Smooth muscle cell (in vitro differentiated cells): ENCODE data around the gene CBLB. TPM values are rescaled to one million over a fixed set of nuclear protein-coding genes. Genes with fewer than 3 reads are reported as not detected.

ENCODE experiments used
- DNase-seq: peaks from one replicate; lab custom pipeline; 2025; ENCODE audit not compliant: unreplicated experiment; lab: John Stamatoyannopoulos, UW
- H2AFZ ChIP-seq: fragments of 200-600 bp; sonication (generic); 2 replicates; pipeline ENCODE4 v1.6.0; 2016; ENCODE audit warnings: antibody characterized with exemption, low read depth, mild to moderate bottlenecking
- H3F3A ChIP-seq: fragments of 200-600 bp; sonication (generic); 2 replicates; pipeline ENCODE4 v1.6.0; 2017; ENCODE audit warnings: antibody characterized with exemption, low read depth
- H3K27ac ChIP-seq: fragments of 200-600 bp; sonication (generic); 2 replicates; pipeline ENCODE4 v1.5.1; 2016; ENCODE audit warnings: low read depth, mild to moderate bottlenecking
- H3K27me3 ChIP-seq: fragments of 200-600 bp; sonication (generic); 2 replicates; pipeline ENCODE4 v1.6.1; 2016; ENCODE audit warnings: low read depth, mild to moderate bottlenecking
- H3K36me3 ChIP-seq: fragments of 200-600 bp; sonication (generic); 2 replicates; pipeline ENCODE4 v1.5.1; 2016; ENCODE audit warnings: low read depth
- H3K4me1 ChIP-seq: fragments of 200-600 bp; sonication (generic); 2 replicates; pipeline ENCODE4 v1.5.1; 2016; ENCODE audit warnings: low read depth
- H3K4me2 ChIP-seq: fragments of 200-600 bp; sonication (generic); 2 replicates; pipeline ENCODE4 v1.6.0; 2016; ENCODE audit warnings: mild to moderate bottlenecking
- H3K4me3 ChIP-seq: fragments of 200-600 bp; sonication (generic); 2 replicates; pipeline ENCODE4 v1.5.1; 2016; ENCODE audit warnings: mild to moderate bottlenecking
- H3K79me2 ChIP-seq: fragments of 200-600 bp; sonication (generic); 2 replicates; pipeline ENCODE4 v1.6.0; 2016; ENCODE audit warnings: low read depth, mild to moderate bottlenecking
- H3K9ac ChIP-seq: fragments of 200-600 bp; sonication (generic); 2 replicates; pipeline ENCODE4 v1.6.0; 2016; ENCODE audit warnings: low read depth
- H3K9me3 ChIP-seq: fragments of 200-600 bp; sonication (generic); replicated peaks from 2 replicates; pipeline ENCODE4 v1.5.1; 2016; ENCODE audit warnings: low read depth
- H4K20me1 ChIP-seq: fragments of 200-600 bp; sonication (generic); 2 replicates; pipeline ENCODE4 v1.6.0; 2016; ENCODE audit warnings: low read depth
- CTCF ChIP-seq: fragments of 200-600 bp; sonication (generic); IDR thresholded peaks from 2 replicates; pipeline ENCODE4 v1.5.1; 2017; ENCODE audit warnings: borderline replicate concordance, mild to moderate bottlenecking, antibody characterized with exemption; ENCODE audit not compliant: insufficient read depth, poor library complexity, severe bottlenecking
- WGBS: methylation state at CpG from one replicate; pipeline ENCODE4 v1.1.7; 2016; ENCODE audit warnings: low lambda C conversion rate; 5-methylcytosine and 5-hydroxymethylcytosine counted together
- polyA plus RNA-seq: library from polyadenylated mRNA; unstranded; fragments of >200 nt; fragmentation: Nextera tagmentation; extraction: Ambion mirVana; gene quantifications from 2 replicates; pipeline ENCODE4 v1.2.1, GENCODE V29; 2016
- total RNA-seq: library from RNA; depleted of rRNA; stranded (reverse); fragments of >200 nt; gene quantifications from 2 replicates; pipeline ENCODE4 v1.2.3, GENCODE V29; 2014

CBLB gene
- total and polyA plus RNA-seq, 2 experiments from 2014 or later, result 13.9 to 38.9 TPM

GRCh38 chr3:105662306-105662705 is 206.5 kb downstream of the CBLB start:
- DNase-seq, result no peak
- H3K4me1 ChIP-seq, result no peaks in the 10 kb centered on the region
- no peak overlapping the region for H2AFZ ChIP-seq
- H3K27ac ChIP-seq, result no peak overlapping the region
- H3K27me3 ChIP-seq, result no peaks in the 10 kb centered on the region
- no peaks in the 10 kb centered on the region for H3F3A ChIP-seq
- no peak overlapping the region for H3K4me3 ChIP-seq
- no peak overlapping the region for H3K4me2 ChIP-seq
- peaks cover 19% of the 10 kb centered on the region for H3K36me3 ChIP-seq
- no peaks in the 10 kb centered on the region for H4K20me1 ChIP-seq
- no peaks in the 10 kb centered on the region for H3K79me2 ChIP-seq
- H3K9me3 ChIP-seq, result no peaks in the 10 kb centered on the region
- TF ChIP-seq CTCF, result no peak
- H3K9ac ChIP-seq, result no peak overlapping the region

GRCh38 chr3:105661461-105661860 is 207.4 kb downstream of the CBLB start:
- H3K79me2 ChIP-seq, result no peaks in the 10 kb centered on the region
- no peak overlapping the region for H3K4me2 ChIP-seq
- H3K4me1 ChIP-seq, result no peaks in the 10 kb centered on the region
- H3K27ac ChIP-seq, result no peak overlapping the region
- H3K36me3 ChIP-seq, result peaks cover 19% of the 10 kb centered on the region
- no peak overlapping the region for H3K4me3 ChIP-seq
- no peak overlapping the region for H2AFZ ChIP-seq
- no peaks in the 10 kb centered on the region for H3K9me3 ChIP-seq
- H3K9ac ChIP-seq, result no peak overlapping the region
- DNase-seq, result no peak
- H3K27me3 ChIP-seq, result no peaks in the 10 kb centered on the region
- no peaks in the 10 kb centered on the region for H3F3A ChIP-seq
- WGBS, result 97% methylated on average over 3 of the region's 3 CpGs
- no peaks in the 10 kb centered on the region for H4K20me1 ChIP-seq
- TF ChIP-seq CTCF, result no peak

- no peaks in the 10 kb centered on the region for H3K9me3 ChIP-seq
- H3K27ac ChIP-seq, result no peak overlapping the region
- H3K79me2 ChIP-seq, result no peaks in the 10 kb centered on the region
- TF ChIP-seq CTCF, result no peak
- H3K36me3 ChIP-seq, result peaks cover 19% of the 10 kb centered on the region
- no peaks in the 10 kb centered on the region for H3F3A ChIP-seq
- no peak overlapping the region for H3K9ac ChIP-seq
- no peak for DNase-seq
- H3K27me3 ChIP-seq, result no peaks in the 10 kb centered on the region
- H3K4me3 ChIP-seq, result no peak overlapping the region
- WGBS, result 68% methylated on average over 1 of the region's 1 CpG
- H3K4me1 ChIP-seq, result no peaks in the 10 kb centered on the region
- H4K20me1 ChIP-seq, result no peaks in the 10 kb centered on the region
- H3K4me2 ChIP-seq, result no peak overlapping the region
- no peak overlapping the region for H2AFZ ChIP-seq
Measured at GRCh38 chr3:105656651-105657504, 211.9 kb downstream of the CBLB start.

GRCh38 chr3:105653868-105654267 is 214.9 kb downstream of the CBLB start:
- no peak for DNase-seq
- WGBS, result 94% methylated on average over 3 of the region's 3 CpGs
- no peaks in the 10 kb centered on the region for H3K79me2 ChIP-seq
- H3K9ac ChIP-seq, result no peak overlapping the region
- H2AFZ ChIP-seq, result no peak overlapping the region
- no peaks in the 10 kb centered on the region for H3K9me3 ChIP-seq
- H3K27ac ChIP-seq, result no peak overlapping the region
- no peak overlapping the region for H3K4me2 ChIP-seq
- no peaks in the 10 kb centered on the region for H3K4me1 ChIP-seq
- peaks cover 3% of the 10 kb centered on the region for H3K36me3 ChIP-seq
- TF ChIP-seq CTCF, result no peak
- no peaks in the 10 kb centered on the region for H3K27me3 ChIP-seq
- H4K20me1 ChIP-seq, result no peaks in the 10 kb centered on the region
- H3K4me3 ChIP-seq, result no peak overlapping the region
- no peaks in the 10 kb centered on the region for H3F3A ChIP-seq
